Neural progenitor cell (in vitro differentiated cells): ENCODE measurements around the gene C4BPA. TPM values are rescaled to one million over a fixed set of nuclear protein-coding genes. Genes with fewer than 3 reads are reported as not detected.

Experiments
- DNase-seq: peaks from one replicate; pipeline ENCODE4 v3.0.0-alpha.2; 2016; ENCODE audit warnings: low spot score
- H2AFZ ChIP-seq: fragments of 200-600 bp; sonication (generic); replicated peaks from 2 replicates; pipeline ENCODE4 v1.6.1; 2016; ENCODE audit warnings: antibody characterized with exemption
- H3F3A ChIP-seq: fragments of 200-600 bp; sonication (generic); 2 replicates; pipeline ENCODE4 v1.6.1; 2016; ENCODE audit warnings: antibody characterized with exemption, low read depth
- H3K27ac ChIP-seq: fragments of 200-600 bp; sonication (generic); 2 replicates; pipeline ENCODE4 v1.5.1; 2016; ENCODE audit warnings: mild to moderate bottlenecking
- H3K27me3 ChIP-seq: fragments of 200-600 bp; sonication (generic); 2 replicates; pipeline ENCODE4 v1.6.1; 2016; ENCODE audit warnings: mild to moderate bottlenecking, moderate library complexity
- H3K36me3 ChIP-seq: fragments of 200-600 bp; sonication (generic); 2 replicates; pipeline ENCODE4 v1.5.1; 2016
- H3K4me1 ChIP-seq: fragments of 200-600 bp; sonication (generic); 2 replicates; pipeline ENCODE4 v1.6.1; 2016; ENCODE audit warnings: mixed run types
- H3K4me2 ChIP-seq: fragments of 200-600 bp; sonication (generic); 2 replicates; pipeline ENCODE4 v1.6.1; 2016
- H3K4me3 ChIP-seq: fragments of 200-600 bp; sonication (generic); 2 replicates; pipeline ENCODE4 v1.5.1; 2016
- H3K79me2 ChIP-seq: fragments of 200-600 bp; sonication (generic); 2 replicates; pipeline ENCODE4 v1.6.1; 2016; ENCODE audit warnings: low read depth
- H3K9ac ChIP-seq: fragments of 200-600 bp; sonication (generic); 2 replicates; pipeline ENCODE4 v1.6.1; 2016
- H3K9me3 ChIP-seq: fragments of 200-600 bp; sonication (generic); 2 replicates; pipeline ENCODE4 v1.5.1; 2016; ENCODE audit warnings: low read depth
- H4K20me1 ChIP-seq: fragments of 200-600 bp; sonication (generic); 2 replicates; pipeline ENCODE4 v1.6.1; 2016; ENCODE audit warnings: low read depth
- H3K27ac Mint-ChIP-seq: 3 replicates; pipeline ENCODE4 v1.8.0; 2021; ENCODE audit warnings: mixed read lengths
- H3K27me3 Mint-ChIP-seq: 2 replicates; pipeline ENCODE4 v1.8.0; 2022; ENCODE audit warnings: low read depth, mild to moderate bottlenecking, inconsistent platforms, moderate library complexity, mixed read lengths; ENCODE audit not compliant: insufficient read depth
- H3K36me3 Mint-ChIP-seq: 3 replicates; pipeline ENCODE4 v1.8.0; 2021; ENCODE audit warnings: mixed read lengths
- H3K4me1 Mint-ChIP-seq: 3 replicates; pipeline ENCODE4 v1.8.0; 2021; ENCODE audit warnings: mixed read lengths
- H3K4me3 Mint-ChIP-seq: 3 replicates; pipeline ENCODE4 v1.8.0; 2021; ENCODE audit warnings: mild to moderate bottlenecking, moderate library complexity, mixed read lengths
- H3K9me3 Mint-ChIP-seq: 3 replicates; pipeline ENCODE4 v1.8.0; 2020; ENCODE audit warnings: mixed read lengths
- EZH2 ChIP-seq: fragments of 200-600 bp; sonication (generic); IDR thresholded peaks from 2 replicates; pipeline ENCODE4 v1.6.1; 2017; ENCODE audit warnings: antibody characterized with exemption, mild to moderate bottlenecking, moderate library complexity
- EZH2phosphoT487 ChIP-seq: fragments of 200-600 bp; sonication (generic); IDR thresholded peaks from 2 replicates; pipeline ENCODE4 v1.6.1; 2017; ENCODE audit warnings: antibody characterized with exemption
- small RNA-seq: library from RNA; depleted of rRNA; stranded (forward); fragments of <200 nt; gene quantifications from one replicate; pipeline ENCODE3, GENCODE V24; 2015
- total RNA-seq: library from RNA; depleted of rRNA; stranded (reverse); fragments of >200 nt; gene quantifications from 2 replicates; pipeline ENCODE4 v1.2.3, GENCODE V29; 2015; ENCODE audit warnings: low replicate concordance
- TF ChIP-seq, protein P1 (sequence below): fragments of 200-600 bp; sonication (generic); IDR thresholded peaks from 2 replicates; pipeline ENCODE4 v1.5.1; 2017; ENCODE audit warnings: antibody characterized with exemption, mild to moderate bottlenecking

The C4BPA gene
- total RNA-seq, 1 donor from 2014 or later = not detected

DNA sequence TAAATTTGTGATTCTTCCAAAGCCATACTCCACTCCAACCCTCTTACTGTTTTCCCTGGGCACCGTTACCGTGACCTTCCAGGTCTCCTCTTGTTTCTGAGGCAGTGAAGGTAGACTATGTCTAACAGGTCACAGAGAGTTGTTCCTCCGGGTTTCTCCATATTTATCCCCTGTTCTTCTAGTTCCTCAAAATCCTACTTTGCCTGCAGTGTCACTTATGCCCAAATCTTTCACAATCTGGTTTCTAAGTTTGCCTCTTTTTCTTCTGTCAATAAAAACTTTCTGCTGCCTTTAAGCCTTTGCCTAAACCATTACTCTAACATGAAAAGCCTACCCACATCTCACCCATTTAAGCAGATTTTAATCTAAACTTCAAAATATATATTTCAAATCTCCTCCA, 87.7 kb downstream of the C4BPA start:
- Histone ChIP-seq H3K79me2 (no peaks in the 10 kb centered on the region), H4K20me1 (no peaks in the 10 kb centered on the region), H3K9ac (no peak overlapping the region), H3K36me3 (no peaks in the 10 kb centered on the region), H3K27ac (no peak overlapping the region), H3K4me2 (no peak overlapping the region), H3K27me3 (no peaks in the 10 kb centered on the region), H3K9me3 (no peaks in the 10 kb centered on the region), H3F3A (no peaks in the 10 kb centered on the region), H2AFZ (no peak overlapping the region), H3K4me1 (no peaks in the 10 kb centered on the region), H3K4me3 (no peak overlapping the region)
- H3K4me1 Mint-ChIP-seq = no peaks in the 10 kb centered on the region
- H3K27ac Mint-ChIP-seq = no peak overlapping the region
- peaks cover 3% of the 10 kb centered on the region for H3K27me3 Mint-ChIP-seq
- no peaks in the 10 kb centered on the region for H3K9me3 Mint-ChIP-seq
- H3K36me3 Mint-ChIP-seq = no peaks in the 10 kb centered on the region
- DNase-seq = no peak
- H3K4me3 Mint-ChIP-seq = no peak overlapping the region
- TF ChIP-seq EZH2phosphoT487 = no peak
- TF ChIP-seq EZH2 = no peak
- TF ChIP-seq, protein P1, sequence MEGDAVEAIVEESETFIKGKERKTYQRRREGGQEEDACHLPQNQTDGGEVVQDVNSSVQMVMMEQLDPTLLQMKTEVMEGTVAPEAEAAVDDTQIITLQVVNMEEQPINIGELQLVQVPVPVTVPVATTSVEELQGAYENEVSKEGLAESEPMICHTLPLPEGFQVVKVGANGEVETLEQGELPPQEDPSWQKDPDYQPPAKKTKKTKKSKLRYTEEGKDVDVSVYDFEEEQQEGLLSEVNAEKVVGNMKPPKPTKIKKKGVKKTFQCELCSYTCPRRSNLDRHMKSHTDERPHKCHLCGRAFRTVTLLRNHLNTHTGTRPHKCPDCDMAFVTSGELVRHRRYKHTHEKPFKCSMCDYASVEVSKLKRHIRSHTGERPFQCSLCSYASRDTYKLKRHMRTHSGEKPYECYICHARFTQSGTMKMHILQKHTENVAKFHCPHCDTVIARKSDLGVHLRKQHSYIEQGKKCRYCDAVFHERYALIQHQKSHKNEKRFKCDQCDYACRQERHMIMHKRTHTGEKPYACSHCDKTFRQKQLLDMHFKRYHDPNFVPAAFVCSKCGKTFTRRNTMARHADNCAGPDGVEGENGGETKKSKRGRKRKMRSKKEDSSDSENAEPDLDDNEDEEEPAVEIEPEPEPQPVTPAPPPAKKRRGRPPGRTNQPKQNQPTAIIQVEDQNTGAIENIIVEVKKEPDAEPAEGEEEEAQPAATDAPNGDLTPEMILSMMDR = no peak

DNA sequence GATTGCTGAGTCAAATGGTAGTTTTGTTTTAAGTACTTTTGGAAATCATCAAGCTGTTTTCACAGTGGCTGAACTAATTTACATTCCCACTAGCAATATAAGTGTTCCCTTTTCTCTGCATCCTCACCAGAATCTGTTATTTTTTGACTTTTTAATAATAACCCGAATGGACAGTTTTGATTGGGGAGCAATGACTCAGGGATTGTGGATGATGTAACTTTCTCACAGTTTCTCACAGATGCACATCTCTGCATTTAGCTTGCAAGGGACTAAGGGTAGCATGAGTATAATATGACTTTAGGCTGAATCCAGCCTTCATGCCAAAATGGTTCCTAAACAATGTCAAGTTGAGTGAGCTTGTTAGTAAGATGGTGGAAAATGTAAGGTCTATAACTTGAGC, 90.2 kb downstream of the C4BPA start:
- no peaks in the 10 kb centered on the region for H3K4me1 ChIP-seq
- Mint-ChIP-seq H3K27me3 (peaks cover 3% of the 10 kb centered on the region), H3K36me3 (no peaks in the 10 kb centered on the region), H3K4me3 (no peak overlapping the region), H3K9me3 (no peaks in the 10 kb centered on the region), H3K4me1 (no peaks in the 10 kb centered on the region), H3K27ac (no peak overlapping the region)
- no peak overlapping the region for H3K4me3 ChIP-seq
- no peak overlapping the region for H3K4me2 ChIP-seq
- no peaks in the 10 kb centered on the region for H3K27me3 ChIP-seq
- H3F3A ChIP-seq = no peaks in the 10 kb centered on the region
- no peak overlapping the region for H3K27ac ChIP-seq
- DNase-seq = no peak
- H3K79me2 ChIP-seq = no peaks in the 10 kb centered on the region
- no peaks in the 10 kb centered on the region for H3K9me3 ChIP-seq
- H3K36me3 ChIP-seq = no peaks in the 10 kb centered on the region
- H4K20me1 ChIP-seq = no peaks in the 10 kb centered on the region
- H2AFZ ChIP-seq = no peak overlapping the region
- TF ChIP-seq, protein P1 = no peak
- TF ChIP-seq EZH2phosphoT487 = no peak
- TF ChIP-seq EZH2 = no peak
- H3K9ac ChIP-seq = no peak overlapping the region

Small RNA genes lying within 50 kb of the gene (small RNA-seq; reads per million reads assigned to genes)
- gene AL445493.1 = not detected

Other genes starting within 250 kb of the C4BPA start
- not detected in 2 replicates for gene IL20, start 238.6 kb upstream of the C4BPA start, total RNA-seq
- gene IL24, start 206.8 kb upstream of the C4BPA start, total RNA-seq = not detected in 2 replicates
- not detected in 2 replicates for gene FCMR, start 182.3 kb upstream of the C4BPA start, total RNA-seq
- gene PIGR, start 157.8 kb upstream of the C4BPA start, total RNA-seq = not detected in 2 replicates
- not detected in 2 replicates for gene FCAMR, start 133.8 kb upstream of the C4BPA start, total RNA-seq
- gene C1orf116, start 71.5 kb upstream of the C4BPA start, total RNA-seq = 0.04 and 0.56 TPM in 2 replicates
- gene YOD1, start 53.0 kb upstream of the C4BPA start, total RNA-seq = 17.7 and 27.0 TPM in 2 replicates
- 6.0 and 10.0 TPM in 2 replicates for gene PFKFB2, start 51.0 kb upstream of the C4BPA start, total RNA-seq
- not detected in 2 replicates for gene C4BPB, start 15.4 kb upstream of the C4BPA start, total RNA-seq
- gene CD55, start 217.4 kb downstream of the C4BPA start, total RNA-seq = 9.0 and 11.5 TPM in 2 replicates